GM23338 (cell line): ENCODE results near the gene RBM42. TPM values are rescaled to one million over a fixed set of nuclear protein-coding genes. Genes with fewer than 3 reads are reported as not detected.

Experiments used
- CREB1 ChIP-seq: fragments of 250-450 bp; sonication (Bioruptor Pico); IDR thresholded peaks from 2 replicates; pipeline ENCODE4 v1.5.0; 2020; ENCODE audit warnings: low read depth, mild to moderate bottlenecking, moderate library complexity
- EZH2 ChIP-seq: fragments of 200-600 bp; sonication (generic); IDR thresholded peaks from one replicate; pipeline ENCODE4 v1.8.0; 2017; ENCODE audit warnings: antibody characterized with exemption, mild to moderate bottlenecking, low read depth; ENCODE audit not compliant: unreplicated experiment
- EZH2phosphoT487 ChIP-seq: fragments of 200-600 bp; sonication (generic); IDR thresholded peaks from one replicate; pipeline ENCODE4 v1.8.1; 2018; ENCODE audit warnings: antibody characterized with exemption; ENCODE audit not compliant: unreplicated experiment
- NANOG ChIP-seq: IDR thresholded peaks from 2 replicates; pipeline ENCODE4 v1.6.1; 2016; ENCODE audit warnings: antibody characterized with exemption, borderline replicate concordance
- POLR2AphosphoS5 ChIP-seq: IDR thresholded peaks from 2 replicates; pipeline ENCODE4 v1.6.1; 2016; ENCODE audit warnings: antibody characterized with exemption, low read depth
- STAT1 ChIP-seq: IDR thresholded peaks from one replicate; pipeline ENCODE4 v1.6.1; 2016; ENCODE audit warnings: antibody characterized with exemption; ENCODE audit not compliant: unreplicated experiment
- ZNF114 ChIP-seq: fragments of 250-450 bp; sonication (Bioruptor Pico); IDR thresholded peaks from 2 replicates; pipeline ENCODE4 v1.5.0; 2020; ENCODE audit warnings: mild to moderate bottlenecking, moderate library complexity
- ZNF331 ChIP-seq: fragments of 250-450 bp; sonication (Bioruptor Pico); IDR thresholded peaks from 2 replicates; pipeline ENCODE4 v1.5.0; 2020; ENCODE audit warnings: low read depth, mild to moderate bottlenecking, moderate library complexity
- polyA plus RNA-seq: library from polyadenylated mRNA; unstranded; fragments of >200 nt; fragmentation: Nextera tagmentation; extraction: Ambion mirVana; gene quantifications from 2 replicates; pipeline ENCODE4 v1.2.1, GENCODE V29; 2016
- total RNA-seq: library from RNA; depleted of rRNA; stranded (reverse); fragments of >200 nt; shearing (Covaris generic); gene quantifications from 2 replicates; pipeline ENCODE4 v1.2.3, GENCODE V29; 2014
- TF ChIP-seq, protein P1 (sequence below): fragments of 250-450 bp; sonication (Bioruptor Pico); IDR thresholded peaks from 2 replicates; pipeline ENCODE4 v1.5.0; 2020; ENCODE audit warnings: mild to moderate bottlenecking, moderate library complexity
- TF ChIP-seq, protein P2 (sequence below): IDR thresholded peaks from 2 replicates; pipeline ENCODE4 v1.6.1; 2016; ENCODE audit warnings: antibody characterized with exemption
- TF ChIP-seq, protein P3 (sequence below): IDR thresholded peaks from one replicate; pipeline ENCODE4 v1.6.1; 2018; ENCODE audit warnings: antibody characterized with exemption; ENCODE audit not compliant: unreplicated experiment

Gene RBM42
- total and polyA plus RNA-seq, 2 experiments from 2014 or later: 74.7 to 82.9 TPM

DNA sequence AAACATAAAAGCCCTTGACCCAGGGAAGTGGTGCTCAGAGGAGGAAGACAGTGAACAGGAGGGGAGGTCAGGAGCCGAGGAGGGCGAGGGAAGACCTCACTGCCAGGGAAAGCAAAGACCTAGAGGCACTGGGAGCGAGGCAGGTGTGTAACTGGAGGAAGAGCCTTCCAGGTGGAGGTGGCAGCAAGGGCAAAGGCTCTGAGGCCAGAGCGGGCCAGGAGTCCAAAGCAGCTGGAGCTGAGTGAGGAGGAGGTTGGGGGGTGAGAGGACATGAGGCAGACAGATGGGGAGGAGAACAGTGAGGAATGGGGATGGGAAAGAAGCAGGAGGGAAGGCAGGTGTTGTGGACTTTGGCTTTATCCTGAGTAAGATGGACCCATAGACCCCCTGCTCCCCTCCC lies 41.1 kb downstream of the RBM42 start (continued):
- TF ChIP-seq, protein P1, sequence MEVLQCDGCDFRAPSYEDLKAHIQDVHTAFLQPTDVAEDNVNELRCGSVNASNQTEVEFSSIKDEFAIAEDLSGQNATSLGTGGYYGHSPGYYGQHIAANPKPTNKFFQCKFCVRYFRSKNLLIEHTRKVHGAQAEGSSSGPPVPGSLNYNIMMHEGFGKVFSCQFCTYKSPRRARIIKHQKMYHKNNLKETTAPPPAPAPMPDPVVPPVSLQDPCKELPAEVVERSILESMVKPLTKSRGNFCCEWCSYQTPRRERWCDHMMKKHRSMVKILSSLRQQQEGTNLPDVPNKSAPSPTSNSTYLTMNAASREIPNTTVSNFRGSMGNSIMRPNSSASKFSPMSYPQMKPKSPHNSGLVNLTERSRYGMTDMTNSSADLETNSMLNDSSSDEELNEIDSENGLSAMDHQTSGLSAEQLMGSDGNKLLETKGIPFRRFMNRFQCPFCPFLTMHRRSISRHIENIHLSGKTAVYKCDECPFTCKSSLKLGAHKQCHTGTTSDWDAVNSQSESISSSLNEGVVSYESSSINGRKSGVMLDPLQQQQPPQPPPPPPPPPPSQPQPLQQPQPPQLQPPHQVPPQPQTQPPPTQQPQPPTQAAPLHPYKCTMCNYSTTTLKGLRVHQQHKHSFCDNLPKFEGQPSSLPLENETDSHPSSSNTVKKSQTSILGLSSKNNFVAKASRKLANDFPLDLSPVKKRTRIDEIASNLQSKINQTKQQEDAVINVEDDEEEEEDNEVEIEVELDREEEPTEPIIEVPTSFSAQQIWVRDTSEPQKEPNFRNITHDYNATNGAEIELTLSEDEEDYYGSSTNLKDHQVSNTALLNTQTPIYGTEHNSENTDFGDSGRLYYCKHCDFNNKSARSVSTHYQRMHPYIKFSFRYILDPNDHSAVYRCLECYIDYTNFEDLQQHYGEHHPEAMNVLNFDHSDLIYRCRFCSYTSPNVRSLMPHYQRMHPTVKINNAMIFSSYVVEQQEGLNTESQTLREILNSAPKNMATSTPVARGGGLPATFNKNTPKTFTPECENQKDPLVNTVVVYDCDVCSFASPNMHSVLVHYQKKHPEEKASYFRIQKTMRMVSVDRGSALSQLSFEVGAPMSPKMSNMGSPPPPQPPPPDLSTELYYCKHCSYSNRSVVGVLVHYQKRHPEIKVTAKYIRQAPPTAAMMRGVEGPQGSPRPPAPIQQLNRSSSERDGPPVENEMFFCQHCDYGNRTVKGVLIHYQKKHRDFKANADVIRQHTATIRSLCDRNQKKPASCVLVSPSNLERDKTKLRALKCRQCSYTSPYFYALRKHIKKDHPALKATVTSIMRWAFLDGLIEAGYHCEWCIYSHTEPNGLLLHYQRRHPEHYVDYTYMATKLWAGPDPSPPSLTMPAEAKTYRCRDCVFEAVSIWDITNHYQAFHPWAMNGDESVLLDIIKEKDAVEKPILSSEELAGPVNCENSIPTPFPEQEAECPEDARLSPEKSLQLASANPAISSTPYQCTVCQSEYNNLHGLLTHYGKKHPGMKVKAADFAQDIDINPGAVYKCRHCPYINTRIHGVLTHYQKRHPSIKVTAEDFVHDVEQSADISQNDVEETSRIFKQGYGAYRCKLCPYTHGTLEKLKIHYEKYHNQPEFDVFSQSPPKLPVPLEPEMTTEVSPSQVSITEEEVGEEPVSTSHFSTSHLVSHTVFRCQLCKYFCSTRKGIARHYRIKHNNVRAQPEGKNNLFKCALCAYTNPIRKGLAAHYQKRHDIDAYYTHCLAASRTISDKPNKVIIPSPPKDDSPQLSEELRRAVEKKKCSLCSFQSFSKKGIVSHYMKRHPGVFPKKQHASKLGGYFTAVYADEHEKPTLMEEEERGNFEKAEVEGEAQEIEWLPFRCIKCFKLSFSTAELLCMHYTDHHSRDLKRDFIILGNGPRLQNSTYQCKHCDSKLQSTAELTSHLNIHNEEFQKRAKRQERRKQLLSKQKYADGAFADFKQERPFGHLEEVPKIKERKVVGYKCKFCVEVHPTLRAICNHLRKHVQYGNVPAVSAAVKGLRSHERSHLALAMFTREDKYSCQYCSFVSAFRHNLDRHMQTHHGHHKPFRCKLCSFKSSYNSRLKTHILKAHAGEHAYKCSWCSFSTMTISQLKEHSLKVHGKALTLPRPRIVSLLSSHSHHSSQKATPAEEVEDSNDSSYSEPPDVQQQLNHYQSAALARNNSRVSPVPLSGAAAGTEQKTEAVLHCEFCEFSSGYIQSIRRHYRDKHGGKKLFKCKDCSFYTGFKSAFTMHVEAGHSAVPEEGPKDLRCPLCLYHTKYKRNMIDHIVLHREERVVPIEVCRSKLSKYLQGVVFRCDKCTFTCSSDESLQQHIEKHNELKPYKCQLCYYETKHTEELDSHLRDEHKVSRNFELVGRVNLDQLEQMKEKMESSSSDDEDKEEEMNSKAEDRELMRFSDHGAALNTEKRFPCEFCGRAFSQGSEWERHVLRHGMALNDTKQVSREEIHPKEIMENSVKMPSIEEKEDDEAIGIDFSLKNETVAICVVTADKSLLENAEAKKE (CRISPR knock-in tag): no peak
- TF ChIP-seq ZNF331 (CRISPR knock-in tag): no peak
- no peak for TF ChIP-seq EZH2
- TF ChIP-seq EZH2phosphoT487: no peak
- no peak for TF ChIP-seq CREB1 (CRISPR knock-in tag)
- TF ChIP-seq STAT1: no peak
- no peak for TF ChIP-seq ZNF114 (CRISPR knock-in tag)
- TF ChIP-seq, protein P2, sequence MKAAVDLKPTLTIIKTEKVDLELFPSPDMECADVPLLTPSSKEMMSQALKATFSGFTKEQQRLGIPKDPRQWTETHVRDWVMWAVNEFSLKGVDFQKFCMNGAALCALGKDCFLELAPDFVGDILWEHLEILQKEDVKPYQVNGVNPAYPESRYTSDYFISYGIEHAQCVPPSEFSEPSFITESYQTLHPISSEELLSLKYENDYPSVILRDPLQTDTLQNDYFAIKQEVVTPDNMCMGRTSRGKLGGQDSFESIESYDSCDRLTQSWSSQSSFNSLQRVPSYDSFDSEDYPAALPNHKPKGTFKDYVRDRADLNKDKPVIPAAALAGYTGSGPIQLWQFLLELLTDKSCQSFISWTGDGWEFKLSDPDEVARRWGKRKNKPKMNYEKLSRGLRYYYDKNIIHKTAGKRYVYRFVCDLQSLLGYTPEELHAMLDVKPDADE: no peak
- no peak for TF ChIP-seq POLR2AphosphoS5
- TF ChIP-seq, protein P3, sequence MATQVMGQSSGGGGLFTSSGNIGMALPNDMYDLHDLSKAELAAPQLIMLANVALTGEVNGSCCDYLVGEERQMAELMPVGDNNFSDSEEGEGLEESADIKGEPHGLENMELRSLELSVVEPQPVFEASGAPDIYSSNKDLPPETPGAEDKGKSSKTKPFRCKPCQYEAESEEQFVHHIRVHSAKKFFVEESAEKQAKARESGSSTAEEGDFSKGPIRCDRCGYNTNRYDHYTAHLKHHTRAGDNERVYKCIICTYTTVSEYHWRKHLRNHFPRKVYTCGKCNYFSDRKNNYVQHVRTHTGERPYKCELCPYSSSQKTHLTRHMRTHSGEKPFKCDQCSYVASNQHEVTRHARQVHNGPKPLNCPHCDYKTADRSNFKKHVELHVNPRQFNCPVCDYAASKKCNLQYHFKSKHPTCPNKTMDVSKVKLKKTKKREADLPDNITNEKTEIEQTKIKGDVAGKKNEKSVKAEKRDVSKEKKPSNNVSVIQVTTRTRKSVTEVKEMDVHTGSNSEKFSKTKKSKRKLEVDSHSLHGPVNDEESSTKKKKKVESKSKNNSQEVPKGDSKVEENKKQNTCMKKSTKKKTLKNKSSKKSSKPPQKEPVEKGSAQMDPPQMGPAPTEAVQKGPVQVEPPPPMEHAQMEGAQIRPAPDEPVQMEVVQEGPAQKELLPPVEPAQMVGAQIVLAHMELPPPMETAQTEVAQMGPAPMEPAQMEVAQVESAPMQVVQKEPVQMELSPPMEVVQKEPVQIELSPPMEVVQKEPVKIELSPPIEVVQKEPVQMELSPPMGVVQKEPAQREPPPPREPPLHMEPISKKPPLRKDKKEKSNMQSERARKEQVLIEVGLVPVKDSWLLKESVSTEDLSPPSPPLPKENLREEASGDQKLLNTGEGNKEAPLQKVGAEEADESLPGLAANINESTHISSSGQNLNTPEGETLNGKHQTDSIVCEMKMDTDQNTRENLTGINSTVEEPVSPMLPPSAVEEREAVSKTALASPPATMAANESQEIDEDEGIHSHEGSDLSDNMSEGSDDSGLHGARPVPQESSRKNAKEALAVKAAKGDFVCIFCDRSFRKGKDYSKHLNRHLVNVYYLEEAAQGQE: no peak
- no peak for TF ChIP-seq NANOG
